ENCODE results near the gene NR1H2.

GRCh38 chr19:50398675-50399367, 22.6 kb downstream of the NR1H2 start:
- TF ChIP-seq CTCF (IDR thresholded peaks at IDR 0.05; ENCODE audit: low read depth, low read length) (no peak), EZH2phosphoT487 (IDR thresholded peaks at IDR 0.05; ENCODE audit: low read depth) (no peak)
